ENCODE measurements around the gene KIF17. TPM values are rescaled to one million over a fixed set of nuclear protein-coding genes. Genes with fewer than 3 reads are reported as not detected.

Gene KIF17
- total and polyA plus RNA-seq, 2 of the 8 experiments (the other 6 are each of a cell fraction or from before 2014, with no cell fraction given) = 6.9 to 10.4 TPM

DNA sequence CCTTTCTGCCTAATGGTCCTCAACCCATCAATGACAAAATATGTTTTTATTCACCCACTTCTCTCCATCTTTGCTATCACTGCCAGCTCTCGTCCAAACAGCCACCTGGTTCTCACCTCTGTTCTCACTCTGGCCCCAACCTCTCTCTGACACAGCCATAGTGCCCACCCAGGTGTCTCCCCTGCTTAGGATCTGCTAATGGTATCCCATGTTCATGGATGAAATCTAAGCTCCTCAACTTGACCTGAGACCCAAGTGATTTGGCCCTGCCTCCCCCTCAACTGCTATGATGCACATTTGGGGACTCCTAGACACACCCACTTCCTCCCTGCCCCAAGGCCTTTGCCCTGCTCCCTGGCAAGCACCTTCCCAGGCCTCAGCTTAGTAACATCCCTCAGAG is 25.9 kb downstream of the KIF17 start:
- H3K18ac ChIP-seq (ENCODE audit: extremely low read depth, low read length) = no peak overlapping the region
- peaks cover 0 to 3% (median 0%) of the 10 kb centered on the region in 4 experiments; a peak in 1 of 8 replicates for H3K36me3 ChIP-seq (ENCODE audit: control insufficient read depth in 2 of 4, insufficient read depth in 4 of 4, low read length in 3 of 4)
- H2BK5ac ChIP-seq (ENCODE audit: low read depth, low read length) = no peak overlapping the region
- H2BK12ac ChIP-seq (ENCODE audit: low read depth, low read length) = no peak overlapping the region
- POLR2A ChIA-PET (ENCODE audit: partially characterized antibody) = no interaction called here
- 75% methylated on average over 1 of the region's 1 CpG; no CpG with 5 or more reads in 1 of the 2 experiments for WGBS, 2 experiments (ENCODE audit: extremely low coverage in 1 of 2, insufficient coverage in 1 of 2, insufficient read length in 1 of 2, insufficient replicate concordance in 2 of 2, low coverage in 1 of 2, low lambda C conversion rate in 2 of 2, missing lambda C conversion rate in 1 of 2)
- no peak overlapping the region for H2BK120ac ChIP-seq (replicated peaks; ENCODE audit: low read depth, low read length)
- H3K4ac ChIP-seq (replicated peaks; ENCODE audit: insufficient read length, low read depth, low read length) = no peak overlapping the region
- TF ChIP-seq, protein P1, sequence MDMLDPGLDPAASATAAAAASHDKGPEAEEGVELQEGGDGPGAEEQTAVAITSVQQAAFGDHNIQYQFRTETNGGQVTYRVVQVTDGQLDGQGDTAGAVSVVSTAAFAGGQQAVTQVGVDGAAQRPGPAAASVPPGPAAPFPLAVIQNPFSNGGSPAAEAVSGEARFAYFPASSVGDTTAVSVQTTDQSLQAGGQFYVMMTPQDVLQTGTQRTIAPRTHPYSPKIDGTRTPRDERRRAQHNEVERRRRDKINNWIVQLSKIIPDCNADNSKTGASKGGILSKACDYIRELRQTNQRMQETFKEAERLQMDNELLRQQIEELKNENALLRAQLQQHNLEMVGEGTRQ (IDR thresholded peaks at IDR 0.05; ENCODE audit: low read length) = no peak
- no peak for TF ChIP-seq SP2 (IDR thresholded peaks at IDR 0.05; ENCODE audit: low read length)
- TF ChIP-seq, protein P2, sequence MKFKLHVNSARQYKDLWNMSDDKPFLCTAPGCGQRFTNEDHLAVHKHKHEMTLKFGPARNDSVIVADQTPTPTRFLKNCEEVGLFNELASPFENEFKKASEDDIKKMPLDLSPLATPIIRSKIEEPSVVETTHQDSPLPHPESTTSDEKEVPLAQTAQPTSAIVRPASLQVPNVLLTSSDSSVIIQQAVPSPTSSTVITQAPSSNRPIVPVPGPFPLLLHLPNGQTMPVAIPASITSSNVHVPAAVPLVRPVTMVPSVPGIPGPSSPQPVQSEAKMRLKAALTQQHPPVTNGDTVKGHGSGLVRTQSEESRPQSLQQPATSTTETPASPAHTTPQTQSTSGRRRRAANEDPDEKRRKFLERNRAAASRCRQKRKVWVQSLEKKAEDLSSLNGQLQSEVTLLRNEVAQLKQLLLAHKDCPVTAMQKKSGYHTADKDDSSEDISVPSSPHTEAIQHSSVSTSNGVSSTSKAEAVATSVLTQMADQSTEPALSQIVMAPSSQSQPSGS (IDR thresholded peaks at IDR 0.05; ENCODE audit: low read length) = no peak
- no peak overlapping the region for H3K56ac ChIP-seq (replicated peaks; ENCODE audit: insufficient read length, low read depth, low read length)
- H3K4me2 ChIP-seq (ENCODE audit: insufficient read depth in 1 of 2, low read depth in 2 of 2, low read length in 2 of 2) = no peak overlapping the region
- H2BK15ac ChIP-seq (ENCODE audit: low read length) = no peak overlapping the region
- H2AK5ac ChIP-seq (ENCODE audit: low read depth, low read length) = no peak overlapping the region
- FAIRE-seq = no peak
- H4K5ac ChIP-seq (ENCODE audit: insufficient read length, low read depth, low read length) = no peak overlapping the region
- H3K23me2 ChIP-seq (ENCODE audit: low read depth, low read length) = peaks cover 2% of the 10 kb centered on the region; the same call in 1 of the 2 replicates
- CTCF ChIA-PET (ENCODE audit: partially characterized antibody) = interaction anchor here (0.6 to 2.5 kb wide), 2 partner anchors 9 to 21 kb away, joined by 4 to 8 read pairs; no protein-coding TSS in a partner anchor
- DNase-seq (ENCODE audit: low read depth in 1 of 2, low spot score in 2 of 2) = no peak
- no peak overlapping the region for H2BK20ac ChIP-seq (ENCODE audit: low read length)
- no peaks in the 10 kb centered on the region for H3K79me1 ChIP-seq (ENCODE audit: low read depth, low read length)
- no peak overlapping the region for H3K14ac ChIP-seq (ENCODE audit: insufficient read length)
- H4K8ac ChIP-seq (ENCODE audit: extremely low read depth, insufficient read depth, low read length) = no peak overlapping the region
- H3K4me3 ChIP-seq (ENCODE audit: extremely low read depth in 1 of 4, insufficient read depth in 2 of 4, low read depth in 3 of 4, low read length in 4 of 4) = no peak overlapping the region
- no peak overlapping the region for H2AFZ ChIP-seq (ENCODE audit: low read length)
- no peak overlapping the region for H4K91ac ChIP-seq (replicated peaks; ENCODE audit: insufficient read length, low read length)
- no peak overlapping the region for H3K23ac ChIP-seq (ENCODE audit: insufficient read length)
- no peaks in the 10 kb centered on the region for H3K79me2 ChIP-seq (ENCODE audit: control insufficient read depth in 1 of 2, insufficient read depth in 2 of 2, low read length in 2 of 2)
- H3K9ac ChIP-seq (replicated peaks in 1 of 4; ENCODE audit: extremely low read depth in 1 of 4, low read depth in 3 of 4, low read length in 3 of 4) = no peak overlapping the region
- H3K27me3 ChIP-seq (replicated peaks in 1 of 4; ENCODE audit: control insufficient read depth in 3 of 4, extremely low read depth in 1 of 4, insufficient read depth in 3 of 4, low read length in 3 of 4) = no peaks in the 10 kb centered on the region; a peak in 1 of 7 replicates
- peaks cover 0 to 3% (median under 1%) of the 10 kb centered on the region in 4 experiments; a peak in 3 of 7 replicates for H3K4me1 ChIP-seq (replicated peaks in 1 of 4; ENCODE audit: control insufficient read depth in 3 of 4, insufficient read depth in 4 of 4, low read length in 3 of 4)
- H3K9me3 ChIP-seq (ENCODE audit: insufficient read depth in 2 of 2, low read depth in 1 of 2, low read length in 1 of 2) = no peaks in the 10 kb centered on the region
- no peak overlapping the region for H3K27ac ChIP-seq (ENCODE audit: low read depth, low read length)
- H4K20me1 ChIP-seq (replicated peaks in 1 of 2; ENCODE audit: control insufficient read depth in 1 of 2, insufficient read depth in 2 of 2, low read length in 2 of 2) = peaks cover 2% of the 10 kb centered on the region in 2 experiments
